ENCODE results near the gene SGCA.

Gene SGCA

DNA sequence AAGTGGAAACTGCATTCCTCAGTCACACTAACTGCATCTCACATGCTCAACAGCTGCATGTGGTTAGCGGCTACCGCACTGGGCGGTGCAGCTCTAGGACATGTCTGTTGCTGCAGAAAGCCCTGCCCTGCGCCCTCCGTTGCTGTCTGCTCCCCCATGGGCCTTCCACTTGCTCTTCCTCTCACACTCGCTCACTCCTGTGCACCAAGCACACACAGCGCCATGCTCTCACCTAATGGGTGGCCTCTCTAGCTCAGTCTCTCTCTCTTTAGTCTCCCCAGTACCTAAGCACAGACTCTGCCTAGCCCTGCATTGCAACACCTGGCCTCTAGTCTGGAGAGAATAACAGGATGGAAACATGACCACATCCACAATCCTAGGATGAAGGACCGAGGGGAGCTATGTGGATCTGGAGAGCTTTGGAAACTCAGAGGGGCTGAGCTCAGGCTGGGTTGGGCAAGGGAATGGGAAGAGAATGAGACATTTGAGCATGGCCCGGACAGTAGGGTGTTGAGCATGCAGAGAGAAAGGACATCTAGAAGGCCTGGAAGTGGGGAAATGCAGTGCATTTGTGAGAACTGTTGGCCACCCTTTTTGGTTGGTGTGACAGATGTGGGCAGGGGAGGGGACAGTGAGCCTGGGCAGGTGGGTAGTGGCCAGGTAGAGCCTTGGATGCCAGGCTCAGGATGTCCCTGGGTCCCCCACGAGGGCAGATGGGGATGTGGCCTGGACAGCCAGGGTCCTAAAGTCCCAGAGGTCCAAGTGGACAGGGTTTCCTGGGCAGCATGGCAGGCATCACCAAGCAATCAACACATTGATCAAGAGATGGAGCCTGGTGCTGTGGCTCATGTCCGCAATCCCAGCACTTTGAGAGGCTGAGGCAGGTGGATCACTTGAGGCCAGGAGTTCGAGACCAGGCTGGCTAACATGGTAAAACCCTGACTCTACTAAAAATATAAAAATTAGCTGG, 16.1 kb downstream of the SGCA start:
- FAIRE-seq: no peak
- DNase-seq (ENCODE audit: low spot score): no peak

- FAIRE-seq: no peak
Observed at GRCh38 chr17:50182783-50183420, 17.1 kb downstream of the SGCA start.

DNA sequence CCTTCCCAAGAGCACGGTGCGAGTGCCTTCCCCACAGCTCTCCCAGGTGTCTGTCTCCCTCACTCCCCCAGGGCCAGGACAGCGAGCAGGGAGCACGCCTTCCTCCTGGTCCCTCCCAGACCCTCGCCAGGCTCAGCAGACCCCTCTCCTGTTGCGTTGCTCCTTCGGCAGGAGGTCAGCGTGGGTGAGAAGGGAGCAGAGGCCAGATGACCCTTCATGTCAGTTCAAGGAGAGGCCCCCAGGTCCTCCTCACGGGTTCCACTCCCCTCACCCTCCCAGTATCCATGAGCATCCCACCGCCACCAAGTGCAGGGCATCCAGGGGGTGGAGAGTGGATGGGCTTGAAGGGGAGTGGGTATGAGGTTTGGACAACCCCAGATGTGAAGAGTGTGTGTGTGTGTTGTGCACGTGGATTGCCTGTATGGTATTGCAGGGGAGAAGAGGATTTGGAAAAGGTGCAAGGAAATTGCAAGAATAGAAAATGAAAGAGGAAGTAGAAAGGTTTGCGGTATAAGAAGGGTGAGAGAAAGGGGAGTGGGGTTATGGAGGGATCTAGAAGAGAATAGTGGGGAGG, 17.7 kb downstream of the SGCA start:
- FAIRE-seq (no peak), DNase-seq (ENCODE audit: low spot score) (no peak)

More at GRCh38 chr17:50182783-50183420, 17.1 kb downstream of the SGCA start:
- DNase-seq (ENCODE audit: low spot score): no peak

DNA sequence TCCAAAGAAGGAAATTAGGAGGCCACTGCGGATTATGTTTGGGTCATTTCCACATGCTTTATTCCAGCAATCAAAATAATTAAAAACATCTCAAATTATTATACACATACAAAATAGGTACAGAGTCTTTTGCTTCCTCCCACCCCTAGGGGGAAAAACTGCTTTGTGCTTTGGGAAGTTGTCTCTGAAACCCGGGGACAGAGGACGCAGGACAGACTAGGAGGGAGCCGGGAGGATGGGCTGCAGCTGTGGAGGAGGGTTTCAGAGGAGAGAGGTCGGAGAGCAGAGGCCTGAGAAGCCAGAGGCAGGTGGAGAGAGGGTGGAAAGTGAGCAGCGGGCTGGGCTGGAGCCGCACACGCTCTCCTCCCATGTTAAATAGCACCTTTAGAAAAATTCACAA, 18.3 kb downstream of the SGCA start:
- FAIRE-seq (no peak), DNase-seq (ENCODE audit: low spot score) (no peak)

DNA sequence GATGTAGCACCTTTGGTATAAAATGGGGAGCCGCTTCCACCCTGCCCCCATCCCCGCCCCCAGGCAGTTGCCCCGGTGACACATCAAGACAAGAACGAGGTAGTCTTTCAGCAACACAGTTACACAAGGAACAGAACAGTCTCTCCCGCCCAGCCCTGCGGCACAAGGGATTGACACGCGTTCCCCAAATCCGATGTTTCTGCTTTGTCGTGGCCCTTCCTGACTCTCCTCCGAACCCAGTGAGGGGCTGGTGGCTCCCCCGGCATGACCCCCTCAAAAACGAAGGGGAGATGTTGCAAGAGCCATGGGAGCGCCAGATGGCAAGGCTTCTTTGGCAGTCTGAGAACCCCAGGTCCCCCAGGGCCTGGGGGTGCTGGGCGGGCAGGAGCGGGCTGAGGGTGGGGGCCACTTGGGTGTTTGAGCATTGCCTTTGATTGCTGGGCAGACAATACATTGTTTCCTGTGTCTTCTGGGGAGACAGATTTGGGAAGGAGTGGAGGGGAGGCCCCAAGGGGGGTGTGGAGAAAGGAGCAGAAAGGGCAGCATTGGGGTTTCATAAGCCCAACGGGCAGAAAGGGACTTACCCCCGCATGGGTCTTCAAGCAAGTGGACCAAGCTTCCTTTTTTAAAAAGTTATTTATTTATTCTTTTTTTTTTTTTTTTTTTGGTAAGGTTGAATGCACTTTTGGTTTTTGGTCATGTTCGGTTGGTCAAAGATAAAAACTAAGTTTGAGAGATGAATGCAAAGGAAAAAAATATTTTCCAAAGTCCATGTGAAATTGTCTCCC, 19.0 kb downstream of the SGCA start:
- DNase-seq (ENCODE audit: low spot score) (no peak), FAIRE-seq (no peak)

DNA sequence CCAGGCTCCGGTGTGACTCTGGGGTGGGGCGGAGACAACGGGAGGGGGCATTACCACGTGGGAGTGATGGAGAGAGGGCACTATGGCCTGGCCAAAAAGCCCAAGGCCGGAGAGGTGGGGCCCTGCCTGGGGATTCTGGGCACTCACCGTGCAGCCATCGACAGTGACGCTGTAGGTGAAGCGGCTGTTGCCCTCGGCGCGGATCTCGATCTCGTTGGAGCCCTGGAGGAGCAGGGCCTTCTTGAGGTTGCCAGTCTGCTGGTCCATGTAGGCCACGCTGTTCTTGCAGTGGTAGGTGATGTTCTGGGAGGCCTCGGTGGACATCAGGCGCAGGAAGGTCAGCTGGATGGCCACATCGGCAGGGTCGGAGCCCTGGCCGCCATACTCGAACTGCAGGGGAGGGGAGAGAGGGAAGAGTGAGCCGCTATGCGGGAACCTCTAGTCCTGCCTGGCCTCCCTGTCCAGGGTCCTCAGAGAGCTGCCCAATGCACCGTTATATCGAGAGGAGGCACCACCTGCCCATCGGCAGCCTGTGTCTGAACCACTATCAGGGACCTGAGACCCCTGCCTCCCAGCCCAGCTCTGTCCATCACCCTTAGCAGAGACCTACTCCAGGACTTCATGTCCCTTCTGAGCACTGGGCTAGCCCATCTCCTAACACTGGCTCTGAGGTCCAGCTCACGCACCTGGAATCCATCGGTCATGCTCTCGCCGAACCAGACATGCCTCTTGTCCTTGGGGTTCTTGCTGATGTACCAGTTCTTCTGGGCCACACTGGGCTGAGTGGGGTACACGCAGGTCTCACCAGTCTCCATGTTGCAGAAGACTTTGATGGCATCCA, 20.0 kb downstream of the SGCA start:
- FAIRE-seq (no peak), DNase-seq (ENCODE audit: low spot score) (no peak)

DNA sequence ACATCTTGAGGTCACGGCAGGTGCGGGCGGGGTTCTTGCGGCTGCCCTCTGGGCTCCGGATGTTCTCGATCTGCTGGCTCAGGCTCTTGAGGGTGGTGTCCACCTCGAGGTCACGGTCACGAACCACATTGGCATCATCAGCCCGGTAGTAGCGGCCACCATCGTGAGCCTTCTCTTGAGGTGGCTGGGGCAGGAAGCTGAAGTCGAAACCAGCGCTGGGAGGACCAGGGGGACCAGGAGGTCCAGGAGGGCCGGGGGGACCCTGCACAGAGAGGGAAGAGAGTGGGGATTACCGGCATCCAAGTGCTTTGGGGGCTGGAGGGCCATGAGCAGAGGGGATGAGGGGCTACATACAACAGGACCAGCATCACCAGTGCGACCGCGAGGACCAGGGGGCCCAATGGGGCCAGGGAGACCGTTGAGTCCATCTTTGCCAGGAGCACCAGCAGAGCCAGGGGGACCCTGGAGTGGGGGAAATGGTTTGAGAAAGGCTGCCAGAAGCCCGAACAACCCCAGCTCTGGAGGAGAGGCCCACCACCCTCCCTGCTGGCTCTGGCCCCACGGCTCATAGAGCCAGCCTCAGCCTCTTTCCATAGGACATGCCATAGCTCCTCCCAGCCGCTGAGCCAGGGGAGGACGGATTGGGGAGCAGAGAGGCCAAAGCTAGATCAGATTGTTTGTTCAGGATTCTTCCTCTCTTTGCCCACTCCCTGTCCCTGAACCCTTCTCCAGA, 21.0 kb downstream of the SGCA start:
- FAIRE-seq (no peak), DNase-seq (ENCODE audit: low spot score) (no peak)

- DNase-seq (ENCODE audit: low spot score) (no peak), FAIRE-seq (no peak)
Observed at GRCh38 chr17:50187394-50187725, 21.6 kb downstream of the SGCA start.

- DNase-seq (ENCODE audit: low spot score) (no peak), FAIRE-seq (no peak)
Observed at GRCh38 chr17:50187751-50188530, 22.1 kb downstream of the SGCA start.

DNA sequence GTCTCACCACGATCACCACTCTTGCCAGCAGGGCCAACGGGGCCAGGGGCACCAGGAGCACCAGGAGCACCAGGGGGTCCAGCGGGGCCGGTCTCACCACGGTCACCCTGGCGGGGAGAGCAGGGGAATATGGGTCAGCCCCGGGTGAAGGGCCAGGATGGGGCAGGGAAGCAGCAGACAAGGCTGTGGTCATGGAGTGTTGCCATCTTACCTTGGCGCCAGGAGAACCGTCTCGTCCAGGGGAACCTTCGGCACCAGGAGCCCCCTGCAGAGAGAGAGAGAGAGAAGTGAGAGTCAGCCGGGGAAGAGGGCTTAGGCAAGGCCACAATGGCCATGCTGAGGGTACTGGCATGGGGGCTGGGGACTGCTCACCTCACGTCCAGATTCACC, 22.7 kb downstream of the SGCA start:
- FAIRE-seq: no peak
- DNase-seq (ENCODE audit: low spot score): no peak

DNA sequence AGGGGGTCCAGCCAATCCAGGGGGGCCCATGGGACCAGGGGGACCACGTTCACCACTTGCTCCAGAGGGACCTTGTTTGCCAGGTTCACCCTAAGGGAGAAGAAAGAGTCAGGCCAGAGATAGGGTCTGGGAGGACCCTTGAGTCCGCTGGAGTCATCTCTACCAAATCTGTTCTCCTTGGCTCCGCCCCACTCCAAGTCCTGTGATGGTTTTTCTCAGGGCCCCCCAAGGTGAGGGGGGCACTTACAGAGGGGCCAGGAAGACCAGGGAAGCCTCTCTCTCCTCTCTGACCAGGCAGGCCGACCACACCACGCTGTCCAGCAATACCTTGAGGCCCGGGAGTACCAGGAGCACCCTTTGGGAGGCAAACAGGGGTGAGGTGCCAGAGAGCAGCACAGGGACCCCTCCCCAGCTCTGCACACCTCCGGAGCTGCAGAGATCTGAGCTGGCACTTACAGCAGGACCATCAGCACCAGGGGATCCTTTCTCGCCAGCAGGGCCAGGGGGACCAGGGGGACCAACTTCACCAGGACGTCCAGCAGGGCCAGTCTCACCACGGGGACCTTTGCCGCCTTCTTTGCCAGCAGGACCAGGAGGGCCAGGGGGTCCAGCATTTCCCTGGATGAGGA, 23.2 kb downstream of the SGCA start:
- DNase-seq (ENCODE audit: low spot score) (no peak), FAIRE-seq (no peak)

DNA sequence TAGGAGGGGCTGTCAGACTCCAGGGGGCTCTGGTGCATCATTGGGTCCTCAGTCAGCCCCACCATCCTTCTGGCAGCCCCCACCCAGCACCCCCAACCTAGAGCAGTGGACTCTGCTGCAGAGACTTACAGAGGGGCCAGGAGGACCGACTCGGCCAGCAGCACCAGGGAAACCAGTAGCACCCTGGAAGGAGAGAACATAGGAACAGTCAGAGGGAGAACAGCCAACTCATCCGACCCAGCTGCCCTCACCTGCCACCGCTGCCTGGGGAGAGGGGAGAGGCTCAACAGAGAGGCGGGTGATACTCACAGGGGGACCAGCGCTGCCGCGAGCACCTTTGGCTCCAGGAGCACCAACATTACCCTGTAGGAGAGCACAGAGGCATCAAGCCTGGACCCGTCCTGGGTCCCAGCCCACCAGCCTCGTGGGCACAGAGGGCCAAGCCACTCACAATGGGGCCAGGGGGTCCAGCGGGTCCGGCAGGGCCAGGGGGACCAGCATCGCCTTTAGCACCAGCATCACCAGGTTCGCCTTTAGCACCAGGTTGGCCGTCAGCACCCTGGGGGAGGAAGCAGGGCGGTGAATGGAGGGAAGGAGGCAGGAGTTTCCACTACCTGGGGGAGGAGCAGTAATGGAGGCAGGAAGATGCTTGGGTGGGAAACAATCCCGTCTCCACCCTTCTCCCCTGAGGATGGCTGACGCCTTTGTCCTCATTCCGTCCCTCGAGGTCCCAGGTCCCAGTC, 23.9 kb downstream of the SGCA start:
- FAIRE-seq: no peak
- no peak for DNase-seq (ENCODE audit: low spot score)

DNA sequence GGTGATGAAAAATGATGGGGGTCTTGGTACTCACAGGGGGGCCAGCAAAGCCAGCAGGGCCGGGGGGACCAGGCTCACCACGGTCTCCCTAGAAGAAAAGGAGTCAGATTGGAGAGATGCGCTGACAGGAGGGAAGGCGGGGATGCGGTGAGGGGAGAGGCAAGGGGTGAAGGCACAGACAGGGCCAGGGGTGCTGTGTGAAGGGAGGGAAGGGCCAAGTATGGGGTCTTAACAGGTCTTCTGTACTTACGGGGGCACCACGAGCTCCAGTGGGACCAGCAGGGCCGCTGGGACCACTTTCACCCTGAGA, 24.4 kb downstream of the SGCA start:
- FAIRE-seq (no peak), DNase-seq (ENCODE audit: low spot score) (no peak)

GRCh38 chr17:50190603-50191358, 25.0 kb downstream of the SGCA start:
- no peak for DNase-seq (ENCODE audit: low spot score)
- FAIRE-seq: no peak

- no peak for DNase-seq (ENCODE audit: low spot score)
- FAIRE-seq: no peak
Observed at GRCh38 chr17:50191359-50192143, 25.7 kb downstream of the SGCA start.

GRCh38 chr17:50192144-50192617, 26.4 kb downstream of the SGCA start:
- no peak for FAIRE-seq
- DNase-seq (ENCODE audit: low spot score): no peak

Measured in RCC 7860 (cell line).